Breast epithelium (tissue), 4 donors: ENCODE measurements around the gene TMEM186. TPM values are rescaled to one million over a fixed set of nuclear protein-coding genes. Genes with fewer than 3 reads are reported as not detected.

ENCODE experiments used
- DNase-seq, 2 donors: peaks; one replicate each; pipeline ENCODE4 v3.0.0-alpha.2; 2019; ENCODE audit warnings: low spot score in 2 of 2
- H3K27ac ChIP-seq, 2 donors: fragments of 200-600 bp; sonication (generic) in 1 of 2; one replicate each; pipeline ENCODE4 v1.5.1; 2016 to 2019; ENCODE audit warnings: mild to moderate bottlenecking in 1 of 2
- H3K27me3 ChIP-seq, 2 donors: fragments of 200-600 bp; sonication (generic) in 1 of 2; one replicate each; pipeline versions ENCODE4 v1.5.1 to v1.6.0; 2017 to 2019; ENCODE audit warnings: control low read depth in 1 of 2, mild to moderate bottlenecking in 1 of 2
- H3K36me3 ChIP-seq: fragments of 200-600 bp; one replicate; pipeline ENCODE4 v1.5.1; 2019
- H3K4me1 ChIP-seq, 2 donors: fragments of 200-600 bp; sonication (generic); one replicate each; pipeline ENCODE4 v1.5.1; 2016 to 2019; ENCODE audit warnings: control low read depth in 1 of 2
- H3K4me3 ChIP-seq, 3 donors: fragments of 200-600 bp; sonication (generic); 1 replicate in 2 of 3; 2 replicates in 1 of 3; pipeline ENCODE4 v1.5.1; 2016 to 2019; ENCODE audit warnings: mild to moderate bottlenecking in 3 of 3, moderate library complexity in 2 of 3
- H3K9me3 ChIP-seq, 2 donors: fragments of 200-600 bp; sonication (generic) in 1 of 2; one replicate each; pipeline ENCODE4 v1.5.1; 2016 to 2019; ENCODE audit warnings: control low read depth in 1 of 2
- CTCF ChIP-seq, 3 donors: fragments of 450-650 bp; IDR thresholded peaks; one replicate each; pipeline ENCODE4 v1.5.1; 2016 to 2017; ENCODE audit warnings: antibody characterized with exemption in 3 of 3, mild to moderate bottlenecking in 3 of 3, moderate library complexity in 3 of 3
- POLR2A ChIP-seq: fragments of 450-650 bp; IDR thresholded peaks from one replicate; pipeline ENCODE4 v1.6.1; 2016; ENCODE audit warnings: antibody characterized with exemption, mild to moderate bottlenecking, moderate library complexity
- POLR2AphosphoS5 ChIP-seq, 3 donors: sonication (generic); formaldehyde crosslinking; IDR thresholded peaks; one replicate each; pipeline ENCODE4 v1.6.1; 2017; ENCODE audit warnings: antibody characterized with exemption in 3 of 3
- intact Hi-C: fragments of 100-400 bp; cut with DNase I; formaldehyde crosslinking; loops from one replicate; pipeline ENCODE4 v1.15.1; 2023; ENCODE audit warnings: low total_unique reads
- total RNA-seq, 3 donors: library from RNA; depleted of rRNA; stranded (reverse); fragments of >200 nt; gene quantifications; one replicate each; pipeline ENCODE4 v1.1.0, GENCODE V29; 2016

The TMEM186 gene
- total RNA-seq, 3 donors from 2014 or later: 7.2 to 9.4 (median 7.5) TPM

GRCh38 chr16:8832717-8833105, 35.3 kb upstream of the TMEM186 start:
- no peak for DNase-seq
- TF ChIP-seq POLR2AphosphoS5 (IDR thresholded peaks at IDR 0.05) (no peak), CTCF (IDR thresholded peaks at IDR 0.05) (no peak), POLR2A (no peak)
- H3K9me3 ChIP-seq: no peaks in the 10 kb centered on the region
- intact Hi-C loops: no loop called here
- H3K36me3 ChIP-seq: no peaks in the 10 kb centered on the region
- H3K4me3 ChIP-seq: no peak overlapping the region
- no peak overlapping the region for H3K27ac ChIP-seq
- no peaks in the 10 kb centered on the region for H3K4me1 ChIP-seq
- no peaks in the 10 kb centered on the region for H3K27me3 ChIP-seq

GRCh38 chr16:8831871-8832716, 34.7 kb upstream of the TMEM186 start:
- Histone ChIP-seq H3K4me3 (no peak overlapping the region), H3K27ac (no peak overlapping the region), H3K27me3 (no peaks in the 10 kb centered on the region), H3K9me3 (no peaks in the 10 kb centered on the region), H3K4me1 (no peaks in the 10 kb centered on the region), H3K36me3 (no peaks in the 10 kb centered on the region)
- intact Hi-C loops: no loop called here
- DNase-seq: no peak
- TF ChIP-seq POLR2A: no peak

- intact Hi-C loops: no loop called here
- TF ChIP-seq POLR2A (no peak), POLR2AphosphoS5 (IDR thresholded peaks at IDR 0.05) (no peak), CTCF (IDR thresholded peaks at IDR 0.05) (no peak)
- H3K36me3 ChIP-seq: no peaks in the 10 kb centered on the region
- DNase-seq: no peak
- H3K27ac ChIP-seq: no peak overlapping the region
- H3K4me1 ChIP-seq: no peaks in the 10 kb centered on the region
- no peak overlapping the region for H3K4me3 ChIP-seq
- no peaks in the 10 kb centered on the region for H3K9me3 ChIP-seq
- H3K27me3 ChIP-seq: no peaks in the 10 kb centered on the region
These were observed 34.0 kb upstream of the TMEM186 start for GRCh38 chr16:8831450-8831849.

- no peak for DNase-seq
- H3K27me3 ChIP-seq: no peaks in the 10 kb centered on the region
- TF ChIP-seq CTCF (IDR thresholded peaks at IDR 0.05) (no peak), POLR2AphosphoS5 (IDR thresholded peaks at IDR 0.05) (no peak), POLR2A (no peak)
- intact Hi-C loops: loop anchor here (5.0 kb wide), 1 partner anchor 424 kb away; no protein-coding TSS in a partner anchor
- no peaks in the 10 kb centered on the region for H3K9me3 ChIP-seq
- H3K27ac ChIP-seq: no peak overlapping the region
- no peak overlapping the region for H3K4me3 ChIP-seq
- H3K4me1 ChIP-seq: no peaks in the 10 kb centered on the region
- H3K36me3 ChIP-seq: no peaks in the 10 kb centered on the region
These were observed 31.2 kb upstream of the TMEM186 start for GRCh38 chr16:8828541-8829165.

GRCh38 chr16:8826278-8826879, 28.9 kb upstream of the TMEM186 start:
- Histone ChIP-seq H3K4me3 (no peak overlapping the region), H3K27me3 (no peaks in the 10 kb centered on the region), H3K4me1 (no peaks in the 10 kb centered on the region), H3K27ac (no peak overlapping the region), H3K36me3 (no peaks in the 10 kb centered on the region), H3K9me3 (no peaks in the 10 kb centered on the region)
- no peak for DNase-seq
- intact Hi-C loops: loop anchor here (5.0 kb wide), 1 partner anchor 426 kb away; no protein-coding TSS in a partner anchor
- TF ChIP-seq CTCF (IDR thresholded peaks at IDR 0.05) (no peak), POLR2A (no peak), POLR2AphosphoS5 (IDR thresholded peaks at IDR 0.05) (no peak)
